BJ (cell line): ENCODE measurements around the gene FOXI1. TPM values are rescaled to one million over a fixed set of nuclear protein-coding genes. Genes with fewer than 3 reads are reported as not detected.

Source experiments
- CTCF ChIA-PET: fragments of 350-600 bp; formaldehyde crosslinking; extraction: SDS; loops from one replicate; lab custom pipeline; 2021; ENCODE audit warnings: antibody characterized with exemption, inconsistent platforms; lab: Yijun Ruan, JAX
- POLR2A ChIA-PET: fragments of 300-600 bp; sonication (Branson Sonifier 250); formaldehyde crosslinking; extraction: SDS; loops from one replicate; lab custom pipeline; 2021; ENCODE audit warnings: antibody characterized with exemption; lab: Charles Lee
- DNase-seq: peaks from one replicate; pipeline ENCODE4 v3.0.0-alpha.2; 2011; ENCODE audit warnings: low read depth
- H3K27me3 ChIP-seq: 2 replicates; pipeline ENCODE4 v1.6.0; 2011; ENCODE audit warnings: low read length; ENCODE audit not compliant: control insufficient read depth, insufficient read depth
- H3K36me3 ChIP-seq: 2 replicates; pipeline ENCODE4 v1.5.1; 2011; ENCODE audit warnings: low read length; ENCODE audit not compliant: control insufficient read depth, insufficient read depth
- H3K4me3 ChIP-seq: 2 replicates; pipeline ENCODE4 v1.5.1; 2011; ENCODE audit warnings: low read depth, mild to moderate bottlenecking, control low read depth, low read length
- polyA plus RNA-seq: library from polyadenylated mRNA; depleted of rRNA; stranded (reverse); fragments of >200 nt; gene quantifications from 2 replicates; pipeline ENCODE4 v1.2.3, GENCODE V29; 2011
- TF ChIP-seq, protein P1 (sequence below): IDR thresholded peaks from 2 replicates; pipeline ENCODE4 v1.5.1; 2011; ENCODE audit warnings: low read depth, mild to moderate bottlenecking, control low read depth, inconsistent platforms, low read length, moderate library complexity; ENCODE audit not compliant: insufficient read depth

FOXI1 gene
- polyA plus RNA-seq, 1 experiment = not detected

DNA sequence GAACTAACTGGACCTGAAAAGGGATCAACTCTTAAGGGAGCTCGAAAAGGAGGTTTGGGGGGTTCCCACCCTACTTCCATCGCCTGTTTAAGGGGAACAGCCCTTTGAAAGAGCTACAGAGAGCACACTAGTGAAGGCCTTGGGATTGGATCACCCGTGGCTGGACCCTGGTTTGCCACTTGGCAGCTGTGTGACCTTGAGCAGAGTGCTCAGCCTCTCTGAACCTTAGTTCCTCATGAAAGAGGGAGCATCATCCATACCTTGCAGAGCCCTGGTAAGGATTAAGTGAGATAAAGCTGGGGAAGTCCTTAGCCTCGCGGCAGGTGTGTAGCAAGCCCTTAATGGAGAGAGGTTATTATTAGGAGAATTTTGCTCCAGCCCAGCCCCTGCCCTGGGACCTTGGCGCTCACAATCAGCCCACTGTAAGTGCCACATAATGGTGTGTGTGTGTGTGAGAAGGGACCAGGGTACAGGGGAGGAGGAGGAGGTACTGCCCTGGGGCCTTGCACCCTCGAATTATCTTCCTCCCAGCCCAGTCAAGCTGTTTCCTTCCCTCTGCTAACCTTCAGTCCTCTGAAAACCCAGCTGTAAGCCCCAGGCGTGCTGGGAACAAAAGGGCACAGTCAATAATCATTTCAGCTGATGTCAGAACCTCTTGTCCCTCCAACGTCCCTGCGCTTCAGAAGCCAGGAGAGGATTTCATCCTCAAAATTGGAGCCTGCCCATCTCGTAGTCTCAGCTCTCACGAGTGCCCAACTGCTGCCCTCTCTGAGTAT is 42.9 kb downstream of the FOXI1 start:
- CTCF ChIA-PET = interaction anchor here (0.7 kb wide), 1 partner anchor 16 kb away, joined by 3 read pairs; no protein-coding TSS in a partner anchor
- POLR2A ChIA-PET = no interaction called here
- TF ChIP-seq, protein P1, sequence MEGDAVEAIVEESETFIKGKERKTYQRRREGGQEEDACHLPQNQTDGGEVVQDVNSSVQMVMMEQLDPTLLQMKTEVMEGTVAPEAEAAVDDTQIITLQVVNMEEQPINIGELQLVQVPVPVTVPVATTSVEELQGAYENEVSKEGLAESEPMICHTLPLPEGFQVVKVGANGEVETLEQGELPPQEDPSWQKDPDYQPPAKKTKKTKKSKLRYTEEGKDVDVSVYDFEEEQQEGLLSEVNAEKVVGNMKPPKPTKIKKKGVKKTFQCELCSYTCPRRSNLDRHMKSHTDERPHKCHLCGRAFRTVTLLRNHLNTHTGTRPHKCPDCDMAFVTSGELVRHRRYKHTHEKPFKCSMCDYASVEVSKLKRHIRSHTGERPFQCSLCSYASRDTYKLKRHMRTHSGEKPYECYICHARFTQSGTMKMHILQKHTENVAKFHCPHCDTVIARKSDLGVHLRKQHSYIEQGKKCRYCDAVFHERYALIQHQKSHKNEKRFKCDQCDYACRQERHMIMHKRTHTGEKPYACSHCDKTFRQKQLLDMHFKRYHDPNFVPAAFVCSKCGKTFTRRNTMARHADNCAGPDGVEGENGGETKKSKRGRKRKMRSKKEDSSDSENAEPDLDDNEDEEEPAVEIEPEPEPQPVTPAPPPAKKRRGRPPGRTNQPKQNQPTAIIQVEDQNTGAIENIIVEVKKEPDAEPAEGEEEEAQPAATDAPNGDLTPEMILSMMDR = no peak
- no peaks in the 10 kb centered on the region for H3K36me3 ChIP-seq
- no peak overlapping the region for H3K4me3 ChIP-seq
- DNase-seq = no peak
- H3K27me3 ChIP-seq = no peaks in the 10 kb centered on the region

DNA sequence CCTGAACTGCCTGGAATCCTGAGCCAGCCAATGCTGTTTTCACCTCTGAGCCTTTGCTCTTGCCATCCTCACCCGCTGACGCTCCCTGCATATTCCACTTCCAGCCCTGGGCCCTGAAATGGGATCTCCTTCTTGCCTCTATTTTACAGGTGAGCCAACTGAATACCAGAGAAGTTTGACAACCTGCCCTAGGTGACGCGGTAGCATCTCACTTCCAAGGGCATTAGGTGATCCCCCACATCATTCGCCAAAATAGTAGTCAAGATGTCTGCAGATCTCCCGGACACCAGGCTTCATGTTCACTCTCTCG is 43.5 kb downstream of the FOXI1 start:
- TF ChIP-seq, protein P1 = no peak
- no peaks in the 10 kb centered on the region for H3K27me3 ChIP-seq
- ChIA-PET POLR2A (no interaction called here), CTCF (no interaction called here)
- no peaks in the 10 kb centered on the region for H3K36me3 ChIP-seq
- no peak for DNase-seq
- no peak overlapping the region for H3K4me3 ChIP-seq

DNA sequence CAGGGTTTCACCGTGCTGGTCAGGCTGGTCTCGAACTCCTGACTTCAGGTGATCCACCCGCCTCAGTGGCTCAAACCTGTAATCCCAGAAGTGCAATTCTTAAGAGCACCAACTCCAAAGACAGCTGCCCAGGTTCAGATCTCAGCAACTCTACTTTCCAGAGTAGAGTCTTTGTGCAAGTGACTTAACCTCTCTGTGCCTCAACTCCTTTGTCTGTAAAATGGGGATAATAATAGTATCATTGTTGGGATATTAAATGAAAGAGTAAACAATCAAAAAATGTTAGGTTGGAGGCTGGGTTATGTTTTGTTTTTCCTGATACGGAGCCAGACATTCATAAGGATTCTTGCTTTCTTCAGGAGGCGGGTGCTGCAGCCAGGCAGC is 45.0 kb downstream of the FOXI1 start:
- no peak for DNase-seq
- TF ChIP-seq, protein P1 = no peak
- ChIA-PET POLR2A (no interaction called here), CTCF (no interaction called here)
- no peaks in the 10 kb centered on the region for H3K36me3 ChIP-seq
- H3K27me3 ChIP-seq = no peaks in the 10 kb centered on the region
- no peak overlapping the region for H3K4me3 ChIP-seq

DNA sequence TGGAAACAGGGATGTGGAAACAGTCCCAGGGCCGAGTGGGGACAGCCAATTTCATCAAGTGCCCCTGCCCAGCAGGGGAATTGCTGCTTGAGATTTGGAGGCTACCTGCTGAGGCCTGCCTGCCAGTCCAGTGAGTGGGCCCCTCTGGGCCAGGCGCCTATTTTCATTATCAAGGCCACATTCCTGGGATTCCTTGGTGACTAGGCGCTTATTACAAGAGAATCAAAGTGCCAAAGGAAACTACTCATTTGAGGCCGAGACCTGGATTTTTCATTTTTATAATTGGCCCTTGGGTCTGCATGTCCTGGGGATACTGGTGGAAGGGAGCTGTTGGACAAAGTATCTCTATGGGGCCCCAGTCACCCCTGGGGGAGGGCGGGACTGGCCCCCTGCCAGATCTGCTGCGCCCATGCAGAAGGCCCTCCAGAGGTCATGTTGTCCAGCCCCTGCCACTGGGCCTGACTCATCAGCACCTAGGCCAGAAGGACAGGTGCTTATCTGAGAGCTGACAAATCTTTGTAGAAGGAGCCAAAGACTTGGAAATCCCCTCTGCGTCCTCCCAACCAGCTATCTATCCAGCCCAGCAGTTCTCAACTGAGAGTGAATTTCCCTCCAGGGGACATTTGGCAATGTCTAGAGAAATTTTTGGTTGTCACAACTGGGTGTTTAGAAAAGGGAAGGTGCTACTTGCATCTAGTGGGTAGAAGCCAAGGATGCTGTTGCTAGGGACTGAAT is 45.6 kb downstream of the FOXI1 start:
- H3K27me3 ChIP-seq = peaks cover 1% of the 10 kb centered on the region; the same call in 1 of the 2 replicates

DNA sequence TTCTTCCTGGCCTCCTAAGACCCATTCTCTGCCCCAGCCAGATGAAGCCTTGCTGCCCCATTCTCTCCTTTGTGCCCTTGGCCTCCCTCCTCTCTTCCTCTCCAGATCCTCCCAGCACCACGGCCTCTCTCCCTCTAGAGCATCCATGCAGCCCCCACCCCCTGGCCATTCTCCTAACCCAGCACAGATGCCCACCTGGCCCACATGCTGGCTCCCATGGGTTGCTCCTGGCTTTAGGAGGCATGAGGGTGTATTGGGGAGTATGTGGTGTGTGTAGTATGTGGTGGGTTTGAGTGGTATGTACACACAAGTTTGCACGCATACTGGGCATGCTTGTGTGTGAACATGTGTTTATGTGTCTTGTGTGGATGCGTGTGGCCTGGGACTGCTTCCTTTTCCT is 47.1 kb downstream of the FOXI1 start:
- Histone ChIP-seq H3K27me3 (peaks cover 1% of the 10 kb centered on the region; the same call in 1 of the 2 replicates), H3K4me3 (no peak overlapping the region), H3K36me3 (no peaks in the 10 kb centered on the region)
- TF ChIP-seq, protein P1 = no peak
- ChIA-PET CTCF (no interaction called here), POLR2A (no interaction called here)
- DNase-seq = no peak

More for the DNA sequence above, 45.6 kb downstream of the FOXI1 start:
- no peaks in the 10 kb centered on the region for H3K36me3 ChIP-seq
- TF ChIP-seq, protein P1 = no peak
- ChIA-PET CTCF (no interaction called here), POLR2A (no interaction called here)
- DNase-seq = no peak
- H3K4me3 ChIP-seq = no peak overlapping the region
